Erythroblast (primary cell): ENCODE results near the gene WNT4.

Experiments used
- DNase-seq, 2 experiments: peaks; one replicate each; lab custom pipeline; 2025; lab: John Stamatoyannopoulos, UW
- GATA1 ChIP-seq: IDR thresholded peaks from 2 replicates; pipeline ENCODE4 v1.6.1; 2011; ENCODE audit warnings: low read depth, mild to moderate bottlenecking, control low read depth, low read length, moderate library complexity
- POLR2A ChIP-seq: IDR thresholded peaks from 2 replicates; pipeline ENCODE4 v1.6.1; 2011; ENCODE audit warnings: mild to moderate bottlenecking, low read length

WNT4 gene

DNA sequence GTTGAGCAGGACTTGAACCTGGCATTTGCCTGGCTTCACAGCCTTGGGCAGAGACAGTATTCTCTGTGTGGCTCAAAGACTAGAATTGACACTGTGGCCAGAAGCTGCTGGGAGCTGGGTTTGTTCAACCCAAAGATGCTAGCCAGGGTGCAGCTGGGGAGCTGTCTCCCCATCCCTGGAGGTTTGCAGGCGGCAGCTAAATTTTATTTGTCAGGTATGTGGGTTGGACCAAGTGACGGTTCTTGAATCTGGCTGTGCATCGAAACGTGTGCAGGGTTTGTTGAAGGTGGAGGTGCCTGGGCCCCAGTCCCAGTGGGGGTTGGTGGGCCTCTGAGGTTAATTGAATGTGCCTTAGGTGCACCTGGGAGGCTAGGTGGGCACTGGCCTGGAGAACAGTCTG, 11.8 kb downstream of the WNT4 start:
- TF ChIP-seq POLR2A (no peak), GATA1 (no peak)
- DNase-seq: no peak

DNA sequence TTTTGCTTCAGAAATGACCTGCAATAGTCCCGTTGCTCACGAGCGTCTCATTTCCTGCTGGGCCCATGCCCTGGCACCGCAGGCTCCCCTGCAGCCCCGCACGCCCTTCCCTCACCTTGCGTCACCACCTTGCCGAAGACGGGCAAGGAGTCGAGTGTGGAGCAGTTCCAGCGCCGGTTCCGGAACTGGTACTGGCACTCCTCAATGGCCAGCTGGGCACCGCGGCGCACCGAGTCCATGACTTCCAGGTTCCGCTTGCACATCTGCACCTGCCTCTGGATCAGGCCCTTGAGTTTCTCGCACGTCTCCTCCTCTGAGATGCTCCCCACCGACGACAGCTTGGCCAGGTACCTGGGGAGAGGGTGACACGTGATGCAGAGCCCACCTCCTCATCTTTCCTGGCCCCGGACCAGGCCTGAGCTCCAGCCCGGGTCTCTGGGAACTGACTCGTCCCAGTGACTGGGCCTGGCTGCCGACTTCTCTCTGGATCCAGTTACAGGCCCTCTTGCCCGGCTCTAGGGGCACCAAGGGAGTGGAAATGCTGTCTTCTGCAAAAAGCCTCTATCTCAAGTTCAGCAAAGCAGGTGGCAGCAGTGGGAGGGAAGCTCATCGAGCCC, 13.3 kb downstream of the WNT4 start:
- TF ChIP-seq GATA1: no peak
- no peak for TF ChIP-seq POLR2A
- DNase-seq: no peak

DNA sequence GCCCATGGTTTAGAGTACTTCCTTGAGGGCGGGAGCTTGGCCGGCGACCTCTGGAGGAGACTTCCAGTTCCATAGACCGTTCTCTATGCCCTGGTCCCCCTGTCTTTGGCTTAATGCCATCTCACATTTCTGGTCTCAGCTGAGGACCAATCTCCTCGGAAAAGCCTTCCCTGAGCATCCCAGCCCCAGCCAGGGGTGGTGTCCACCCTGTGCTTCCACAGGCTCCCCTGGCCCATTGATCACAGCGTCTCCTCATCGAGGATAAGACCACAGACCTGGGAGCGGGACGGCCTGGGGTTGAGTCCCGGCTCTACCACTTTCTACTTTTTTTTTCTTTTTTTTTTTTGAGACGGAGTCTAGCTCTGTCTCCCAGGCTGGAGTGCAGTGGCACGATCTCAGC, 14.5 kb downstream of the WNT4 start:
- DNase-seq: no peak
- TF ChIP-seq POLR2A: no peak
- no peak for TF ChIP-seq GATA1

DNA sequence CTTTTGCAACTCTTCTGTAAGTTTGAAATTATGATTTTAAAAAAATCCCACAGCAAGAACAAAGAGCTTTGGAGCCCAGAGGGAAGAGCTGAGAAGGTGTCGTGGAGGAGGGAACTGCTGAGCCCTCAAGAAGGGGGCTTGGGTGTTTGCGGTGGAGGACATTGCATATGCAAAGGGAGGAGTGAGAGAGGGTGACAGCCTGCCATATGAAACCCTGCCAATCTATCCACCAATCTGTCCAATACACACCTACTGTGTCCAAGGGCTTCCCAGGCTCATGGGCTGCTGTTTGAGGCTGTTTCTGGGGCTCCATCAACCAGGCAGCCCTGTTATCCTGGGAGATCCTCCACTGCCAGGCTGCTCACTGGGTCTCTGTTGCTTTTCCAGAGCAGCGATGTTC, 15.2 kb downstream of the WNT4 start:
- TF ChIP-seq GATA1: no peak
- TF ChIP-seq POLR2A: no peak
- no peak for DNase-seq

DNA sequence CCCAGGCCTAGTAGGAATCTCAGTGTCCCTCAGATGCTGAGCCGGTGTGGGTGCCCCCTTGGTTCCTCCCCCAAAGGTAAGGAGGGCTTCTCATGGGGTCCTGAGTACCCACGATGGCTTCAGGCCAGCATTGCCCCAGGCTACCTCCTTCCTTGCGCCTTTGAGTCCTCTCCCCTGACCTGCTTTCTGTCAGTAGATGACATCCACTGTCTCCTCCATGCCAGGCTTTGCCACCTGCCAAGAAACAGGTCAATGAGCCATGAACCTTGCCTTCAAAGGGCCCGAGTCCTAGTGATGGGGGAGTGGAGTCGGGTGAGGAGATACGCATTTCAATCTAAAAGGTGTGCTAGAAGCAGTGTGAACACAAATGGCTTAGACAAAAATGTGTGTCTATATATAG, 15.6 kb downstream of the WNT4 start:
- TF ChIP-seq POLR2A (no peak), GATA1 (no peak)
- DNase-seq: no peak

DNA sequence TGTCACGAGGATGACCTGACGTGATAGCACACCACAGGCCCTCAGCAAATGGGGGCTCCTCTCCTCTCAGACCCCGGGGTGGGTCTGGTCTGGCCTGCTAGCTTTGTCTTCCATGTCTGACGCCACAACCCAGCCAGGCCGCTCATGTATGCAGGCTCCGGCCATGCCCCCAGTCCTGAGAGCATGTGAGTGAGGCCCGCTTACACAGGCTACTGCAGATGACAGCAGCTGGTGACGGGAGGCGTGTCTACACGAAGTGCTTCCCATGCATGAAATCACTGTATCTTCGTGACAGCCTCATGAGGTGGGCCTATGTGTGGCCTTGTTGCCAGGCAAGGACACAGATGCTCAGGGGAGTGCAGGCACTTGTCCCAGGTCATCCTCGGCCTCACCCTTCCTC, 16.4 kb downstream of the WNT4 start:
- no peak for DNase-seq
- TF ChIP-seq POLR2A (no peak), GATA1 (no peak)

DNA sequence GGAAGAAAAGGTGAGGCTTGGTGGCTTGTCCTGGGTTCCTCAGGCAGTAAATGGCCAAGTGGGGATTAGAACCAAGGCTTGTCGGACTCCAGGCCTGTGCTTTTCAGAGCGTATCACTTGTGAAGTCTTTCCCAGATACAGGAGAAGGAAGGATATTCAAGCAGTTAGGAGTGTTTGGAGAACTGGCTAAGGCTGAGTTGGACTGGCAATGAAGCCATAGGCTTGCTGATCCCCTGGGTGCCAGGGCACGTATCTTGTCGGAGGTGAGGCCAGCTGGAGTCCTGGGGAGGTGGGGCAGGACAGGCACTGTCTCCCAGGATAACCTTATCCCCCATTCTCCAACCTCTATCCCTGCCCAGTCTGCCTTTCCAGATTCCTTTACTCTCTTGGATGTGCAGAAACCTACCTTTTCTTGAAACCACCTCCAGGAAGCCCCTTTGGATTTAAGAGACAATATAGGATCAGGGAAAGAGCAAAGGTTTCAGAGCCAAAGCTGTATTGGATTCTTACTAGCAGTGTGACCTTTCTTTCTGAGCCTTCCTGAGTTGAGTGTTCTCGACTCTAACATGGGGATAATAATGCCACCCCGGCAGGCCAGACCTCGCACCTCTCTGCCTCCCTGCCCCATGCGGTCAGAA, 18.2 kb downstream of the WNT4 start:
- DNase-seq: no peak
- TF ChIP-seq GATA1: no peak
- no peak for TF ChIP-seq POLR2A

DNA sequence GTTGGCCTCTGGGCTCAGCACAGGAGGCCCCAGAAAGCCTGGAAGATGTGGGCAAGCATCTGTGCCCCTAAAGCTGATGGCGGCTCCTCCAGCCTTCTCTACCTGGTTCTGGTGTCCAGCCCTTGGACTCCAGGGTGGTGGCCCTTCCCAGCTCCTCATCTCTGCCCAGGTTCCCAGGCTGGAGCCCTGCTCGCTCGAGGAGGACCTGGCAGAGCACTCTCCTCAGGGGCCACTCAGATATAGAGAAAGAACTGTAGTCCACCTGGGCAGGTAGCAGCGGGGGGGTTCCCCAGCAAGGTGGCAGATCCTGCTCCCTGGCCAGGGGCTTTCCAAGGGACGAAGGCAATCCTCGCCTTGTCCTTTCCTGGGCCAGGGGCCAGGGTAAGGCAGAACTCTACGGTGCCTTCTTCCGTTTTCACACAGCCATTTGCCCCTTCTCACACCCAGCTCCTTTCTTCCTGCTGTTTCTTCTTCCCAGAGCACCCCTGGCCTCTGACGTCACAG, 18.9 kb downstream of the WNT4 start:
- TF ChIP-seq GATA1: no peak
- TF ChIP-seq POLR2A: no peak
- no peak for DNase-seq

DNA sequence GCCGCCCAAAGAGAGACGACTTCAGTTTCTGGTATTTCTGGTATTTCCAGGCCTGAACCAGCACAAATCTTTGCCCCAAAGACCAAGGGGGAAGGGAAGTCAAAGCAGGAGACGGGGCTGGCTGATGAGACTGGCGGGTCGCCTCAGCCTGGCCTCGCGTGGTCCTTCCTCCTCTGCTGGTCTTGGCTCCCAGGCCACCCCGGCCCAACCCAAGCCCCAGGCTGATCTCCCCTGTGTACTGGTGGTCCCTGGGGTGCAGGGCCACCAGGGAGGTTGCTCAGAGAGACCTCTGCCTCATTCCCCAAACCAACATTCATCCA, 19.9 kb downstream of the WNT4 start:
- DNase-seq: no peak

DNA sequence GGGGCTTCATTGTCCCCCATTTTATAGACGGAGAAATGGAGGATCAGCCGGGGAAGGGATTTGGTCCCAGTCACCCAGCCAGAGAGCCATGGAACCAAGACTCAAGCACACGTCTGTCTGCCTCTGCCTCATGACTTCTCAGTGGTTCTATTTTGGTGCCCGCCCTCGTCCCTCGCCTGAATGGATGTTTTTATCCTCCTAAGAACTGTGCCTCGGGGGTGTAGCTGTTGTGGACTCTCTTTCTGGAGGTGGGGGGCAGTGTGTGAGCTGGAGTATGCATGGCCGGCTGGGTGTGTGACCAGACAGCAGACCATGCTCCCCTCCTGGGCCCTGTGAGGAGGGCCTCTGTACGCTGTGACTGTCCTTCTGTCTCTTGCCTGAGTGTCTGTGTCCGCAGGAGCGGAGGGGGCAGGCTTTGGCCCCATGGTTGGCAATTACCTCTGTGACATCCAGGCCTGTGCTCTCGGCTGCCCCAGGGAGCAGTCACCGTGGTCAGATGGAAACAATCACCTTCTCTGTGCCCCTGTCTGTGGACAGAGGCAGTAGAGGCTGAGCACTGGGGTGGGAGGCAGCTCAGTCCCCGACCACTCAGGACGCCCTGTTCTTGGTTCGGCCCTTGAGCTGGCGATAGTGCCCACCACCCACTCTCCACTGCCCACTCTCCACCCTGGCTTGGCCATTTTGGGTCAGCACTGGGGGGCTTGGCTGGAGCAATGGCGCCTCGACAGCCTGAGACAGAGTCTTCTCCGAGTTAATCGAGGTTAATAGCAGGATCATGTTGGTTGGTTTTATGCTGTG, 20.4 kb downstream of the WNT4 start:
- TF ChIP-seq POLR2A: no peak
- no peak for TF ChIP-seq GATA1
- no peak for DNase-seq

More for the DNA sequence above, 19.9 kb downstream of the WNT4 start:
- no peak for TF ChIP-seq GATA1
- no peak for TF ChIP-seq POLR2A

DNA sequence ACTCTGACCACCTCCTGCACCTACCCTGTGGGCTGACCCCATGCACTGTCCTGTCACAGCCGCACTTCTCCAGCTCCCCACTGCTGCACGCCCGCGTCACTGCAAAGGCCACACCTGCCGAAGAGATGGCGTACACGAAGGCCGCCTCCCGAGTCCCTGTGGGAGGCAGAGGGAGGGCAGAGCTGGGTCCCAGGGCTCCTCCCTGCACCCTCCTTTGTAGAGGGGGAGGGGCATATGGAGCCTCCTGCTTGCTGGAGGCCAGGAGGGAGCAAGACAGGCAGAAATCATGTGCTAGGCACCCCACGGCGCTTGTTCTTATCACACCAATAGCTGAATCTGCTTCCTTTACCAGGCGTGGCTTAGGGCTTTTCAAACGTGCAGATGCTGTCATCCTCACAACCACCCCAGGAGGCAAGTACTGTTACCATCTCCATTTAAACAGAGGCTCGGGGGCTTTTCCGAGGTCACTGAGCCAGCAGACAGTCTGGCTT, 21.4 kb downstream of the WNT4 start:
- TF ChIP-seq GATA1 (no peak), POLR2A (no peak)
- peak in 1 of 2 experiments; percentile 23 for DNase-seq

DNA sequence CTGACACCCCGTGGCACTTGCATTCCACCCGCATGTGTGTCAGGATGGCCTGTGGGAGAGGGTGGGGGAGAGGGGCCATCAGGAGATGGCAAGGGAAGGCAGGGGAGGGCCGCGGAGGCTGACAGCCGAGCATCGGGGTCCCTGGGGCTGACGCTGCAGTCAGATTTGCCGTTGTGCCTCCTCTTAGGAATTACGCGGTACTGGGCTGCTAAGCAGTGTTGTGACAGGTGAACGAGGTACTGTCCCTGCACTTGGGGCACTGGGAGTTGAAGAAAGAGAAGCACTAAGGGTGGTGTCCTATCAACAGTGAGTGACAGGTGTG, 22.5 kb downstream of the WNT4 start:
- TF ChIP-seq GATA1 (no peak), POLR2A (no peak)
- DNase-seq: no peak

DNA sequence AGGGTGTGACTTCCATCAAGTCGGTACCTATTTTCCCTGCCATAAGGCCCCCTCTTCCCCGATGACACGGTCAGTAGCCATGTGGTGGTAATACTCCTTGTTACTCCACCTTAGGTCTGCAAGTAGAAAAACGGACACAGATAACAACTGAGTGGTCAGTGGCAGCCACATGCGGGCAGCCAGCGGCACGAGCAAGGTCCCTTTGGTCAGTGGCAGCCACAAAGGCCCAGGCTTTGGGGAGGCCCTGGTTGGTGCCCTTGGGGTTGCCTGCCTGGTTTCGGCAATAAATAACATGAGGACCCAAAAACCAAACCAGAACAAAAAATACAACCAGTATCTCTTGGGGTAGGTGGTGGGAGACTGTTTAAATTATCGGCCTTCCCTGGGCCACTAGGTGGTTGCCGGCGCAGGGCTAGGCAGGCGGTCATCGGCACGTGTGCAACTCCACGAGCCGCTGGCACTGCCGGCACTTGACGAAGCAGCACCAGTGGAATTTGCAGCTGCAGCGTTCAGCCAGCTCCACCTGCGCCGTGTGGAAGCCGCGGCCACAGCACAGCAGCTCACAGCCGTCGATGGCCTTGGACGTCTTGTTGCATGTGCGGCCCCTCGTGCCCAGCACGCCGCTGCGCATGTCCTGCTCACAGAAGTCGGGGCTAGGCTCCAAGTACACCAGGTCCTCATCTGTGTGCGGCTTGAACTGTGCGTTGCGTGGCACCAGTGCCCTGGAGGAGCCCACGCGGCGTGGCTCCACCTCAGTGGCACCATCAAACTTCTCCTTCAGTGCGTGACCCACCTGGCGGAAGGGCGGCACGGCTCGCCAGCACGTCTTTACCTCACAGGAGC, 23.1 kb downstream of the WNT4 start:
- DNase-seq: no peak
- TF ChIP-seq GATA1: no peak
- no peak for TF ChIP-seq POLR2A
